HCEC 1CT (cell line): ENCODE results near the gene XPNPEP1.
A peak's percentile ranks its signal among the peaks of the same experiment; 100 is the strongest.
"Not testable (repeated sequence)": the region's sequence is repeated elsewhere in the genome, so short reads cannot be mapped to it uniquely, and the experiment has no call there.

ENCODE experiments used
- DNase-seq: peaks from one replicate; pipeline ENCODE4 v3.0.0-alpha.2; 2017

XPNPEP1 gene

GRCh38 chr10:109922358-109922975 is 844 bp downstream of the XPNPEP1 start:
- no peak for DNase-seq

DNA sequence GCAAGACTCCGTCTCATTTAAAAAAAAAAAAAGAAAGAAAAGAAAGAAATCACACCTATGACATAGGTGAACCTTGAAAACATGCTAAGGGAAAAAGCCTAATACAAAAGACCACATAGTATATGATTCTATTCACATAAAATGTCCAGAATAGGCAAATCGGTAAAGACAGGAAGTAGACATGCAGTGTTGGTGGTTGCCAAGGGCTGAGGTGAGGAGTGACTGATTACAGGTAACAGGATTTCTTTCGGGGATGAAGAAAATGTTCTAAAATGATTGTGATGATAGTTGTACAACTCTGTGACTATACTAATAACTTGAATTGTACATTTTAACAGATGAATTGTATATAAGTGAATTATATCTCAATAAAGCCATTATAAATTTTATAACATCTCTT is 3.3 kb downstream of the XPNPEP1 start:
- DNase-seq = no peak

- DNase-seq = no peak
Measured at GRCh38 chr10:109919220-109919619, 4.1 kb downstream of the XPNPEP1 start.

GRCh38 chr10:109918707-109919106 is 4.6 kb downstream of the XPNPEP1 start:
- DNase-seq = not testable (repeated sequence)

DNA sequence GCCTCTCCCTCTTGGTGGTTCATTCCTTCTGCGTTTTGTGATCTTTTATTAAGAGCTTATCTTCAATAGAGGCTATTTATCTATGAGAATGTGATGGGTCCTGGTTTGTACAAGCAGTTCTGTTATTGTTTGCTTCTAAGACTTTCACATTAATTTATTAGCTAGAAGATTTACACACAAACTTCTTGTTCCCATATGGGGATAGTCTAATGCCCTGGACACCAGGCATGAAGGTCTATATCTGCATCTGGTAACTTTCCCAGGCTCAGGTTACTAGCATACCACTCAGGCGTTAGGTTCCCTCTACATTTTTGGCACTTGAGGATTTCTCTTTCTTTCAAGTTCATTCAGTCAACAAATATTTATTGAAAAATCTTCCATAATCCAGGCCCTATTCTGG is 7.7 kb downstream of the XPNPEP1 start:
- DNase-seq = no peak

GRCh38 chr10:109914966-109915365 is 8.3 kb downstream of the XPNPEP1 start:
- DNase-seq = peak; percentile 86

- DNase-seq = no peak
Measured at GRCh38 chr10:109913306-109913892, 9.9 kb downstream of the XPNPEP1 start.

DNA sequence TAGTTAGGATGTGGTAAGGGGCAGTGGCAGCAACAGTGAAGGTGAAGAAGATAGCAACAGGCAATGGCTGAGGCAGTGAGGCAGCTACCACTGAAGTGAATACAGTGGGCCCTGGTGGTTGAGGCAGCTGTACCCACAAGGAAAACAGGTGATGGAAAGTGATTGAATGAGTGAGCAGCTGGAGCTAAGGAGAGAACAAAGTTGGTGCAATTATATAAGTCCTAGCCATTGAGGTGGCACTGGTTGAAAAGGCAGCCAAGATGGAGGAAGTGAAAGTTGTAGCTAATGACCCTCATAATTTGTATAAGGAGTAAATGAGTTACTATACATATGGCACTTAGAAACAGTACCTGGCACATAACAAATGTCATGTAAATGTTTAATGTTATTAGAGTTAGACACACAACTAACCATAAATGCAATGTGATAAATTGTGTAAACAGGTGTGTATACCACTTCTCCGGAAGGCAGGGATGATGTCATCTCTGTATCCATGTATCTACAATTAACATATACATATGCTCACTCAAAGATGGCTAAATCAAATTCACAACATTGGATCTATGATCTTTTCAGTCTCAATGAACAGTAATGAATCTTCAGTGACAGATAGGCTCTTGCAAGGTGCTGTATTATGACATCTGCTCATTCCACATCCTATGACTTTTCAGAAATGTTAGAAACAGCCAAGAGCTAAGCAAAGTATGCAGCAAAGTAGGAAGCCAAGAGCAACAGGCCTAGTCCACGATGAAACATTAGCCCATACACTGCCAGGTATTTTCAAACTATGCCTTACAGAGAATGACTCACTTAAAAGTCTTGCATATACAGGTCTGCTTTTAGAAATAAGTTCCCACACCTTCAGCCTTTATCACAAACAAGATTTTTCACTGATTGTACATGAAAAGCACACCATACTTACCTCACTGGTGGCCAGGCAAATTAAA is 10.7 kb downstream of the XPNPEP1 start:
- no peak for DNase-seq

DNA sequence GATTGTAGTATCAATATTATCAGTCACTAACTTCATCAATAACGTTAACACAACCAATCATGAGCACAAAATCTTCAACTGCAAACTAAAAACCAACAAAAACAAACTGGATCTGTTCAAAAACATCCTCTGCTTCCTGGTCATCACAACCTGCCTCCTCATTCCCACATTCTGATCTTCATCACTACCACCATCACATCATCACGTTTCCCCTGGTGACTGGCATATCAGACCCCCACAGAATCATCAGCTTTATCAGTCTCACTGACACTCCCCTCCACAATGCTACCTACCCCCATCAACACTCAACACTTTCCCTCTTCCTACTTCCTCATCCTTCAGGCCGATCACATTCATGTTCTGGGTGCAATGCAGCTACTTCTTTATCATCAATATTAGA is 11.4 kb downstream of the XPNPEP1 start:
- DNase-seq = no peak

DNA sequence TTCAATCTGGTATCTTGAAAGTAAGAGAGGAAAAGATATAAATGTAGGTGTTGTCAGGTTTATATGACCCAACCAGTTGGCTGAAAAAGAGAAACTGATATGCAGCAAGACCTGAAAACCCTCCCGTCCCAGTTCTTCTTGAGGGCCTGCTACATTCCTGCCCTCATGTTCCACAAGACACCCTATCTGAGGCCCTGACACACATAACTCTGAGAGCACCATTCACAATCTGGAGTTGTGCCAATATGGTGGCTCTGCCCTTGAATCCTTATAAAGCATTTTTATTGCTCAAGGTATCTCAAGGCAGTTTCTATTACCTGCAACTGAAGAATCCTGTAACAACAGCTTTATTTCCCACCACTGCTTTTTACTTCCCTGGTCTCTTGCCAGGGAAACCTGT is 17.0 kb downstream of the XPNPEP1 start:
- no peak for DNase-seq

- no peak for DNase-seq
Measured at GRCh38 chr10:109904397-109904796, 18.9 kb downstream of the XPNPEP1 start.

- peak; percentile 60 for DNase-seq
Measured at GRCh38 chr10:109902992-109903947, 20.0 kb downstream of the XPNPEP1 start.

GRCh38 chr10:109899356-109900331 is 23.7 kb downstream of the XPNPEP1 start:
- DNase-seq = peak; percentile 71

DNA sequence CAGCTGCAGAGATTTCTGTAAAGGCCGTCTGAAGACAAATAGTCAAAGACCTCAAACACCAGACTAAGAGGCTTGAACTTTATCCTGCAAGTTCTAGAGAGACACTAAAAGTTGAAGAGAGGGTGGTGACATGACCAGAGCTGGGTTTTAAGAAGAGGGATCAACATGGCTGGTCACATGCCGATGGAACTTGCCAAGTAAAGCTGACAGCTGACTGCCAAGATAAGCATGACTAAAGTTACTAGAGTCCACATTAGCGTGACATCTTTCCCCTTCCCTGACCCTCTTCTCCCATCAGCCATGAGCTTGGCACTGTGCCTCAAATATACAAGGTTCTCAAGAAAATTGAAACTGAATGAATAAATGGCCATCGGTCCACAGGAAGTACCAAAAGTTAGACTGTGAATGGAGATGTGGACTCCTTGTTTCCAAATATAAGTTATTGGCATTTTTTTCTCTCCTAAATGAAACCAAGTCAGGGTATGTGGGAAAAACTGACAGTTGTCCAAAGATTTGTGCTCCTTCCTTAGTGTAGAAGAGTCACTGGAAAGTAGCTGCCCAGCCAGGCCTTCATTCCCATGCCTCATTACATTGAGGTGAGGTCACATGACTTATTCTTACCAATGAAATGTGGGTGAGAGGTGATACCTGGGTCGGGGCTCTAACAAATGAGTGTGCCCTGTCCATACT is 24.5 kb downstream of the XPNPEP1 start:
- no peak for DNase-seq

- no peak for DNase-seq
Measured at GRCh38 chr10:109898007-109898406, 25.3 kb downstream of the XPNPEP1 start.

- DNase-seq = no peak
Measured at GRCh38 chr10:109895848-109896247, 27.5 kb downstream of the XPNPEP1 start.

DNA sequence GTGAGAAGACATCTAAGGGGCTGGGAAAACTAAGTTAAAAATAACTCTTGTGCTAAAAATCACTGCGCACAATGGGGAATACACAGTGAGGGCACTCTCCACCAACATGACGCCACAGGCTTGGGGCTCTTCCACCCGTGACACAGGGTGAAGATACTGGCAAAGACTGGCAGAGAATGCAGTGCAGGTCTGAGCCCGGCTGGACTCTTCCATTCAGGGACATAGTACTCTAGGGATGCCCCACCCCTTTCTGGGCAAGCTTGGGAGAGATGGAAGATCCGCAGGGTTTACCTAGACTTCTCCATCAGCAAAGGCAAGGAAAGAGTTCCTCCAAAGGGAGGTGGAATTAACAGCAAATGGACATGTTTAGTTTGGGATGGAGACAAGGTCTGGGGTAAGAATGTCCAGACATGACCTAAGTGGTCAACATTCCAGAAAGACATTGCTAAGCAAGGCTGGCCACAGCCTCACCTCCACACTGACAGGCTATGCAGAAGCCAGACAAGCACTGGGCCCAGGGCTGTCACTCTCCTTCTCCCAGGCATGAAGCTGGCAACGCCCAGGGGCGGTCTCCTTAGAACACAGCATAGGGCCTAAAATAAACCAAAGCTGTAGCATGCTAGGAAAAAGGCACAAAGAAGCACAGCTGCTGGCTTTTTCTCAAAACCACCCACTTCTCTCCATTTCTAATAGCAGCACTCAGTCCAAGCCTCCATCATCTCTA is 28.1 kb downstream of the XPNPEP1 start:
- no peak for DNase-seq

GRCh38 chr10:109894516-109894915 is 28.8 kb downstream of the XPNPEP1 start:
- peak; percentile 32 for DNase-seq

DNA sequence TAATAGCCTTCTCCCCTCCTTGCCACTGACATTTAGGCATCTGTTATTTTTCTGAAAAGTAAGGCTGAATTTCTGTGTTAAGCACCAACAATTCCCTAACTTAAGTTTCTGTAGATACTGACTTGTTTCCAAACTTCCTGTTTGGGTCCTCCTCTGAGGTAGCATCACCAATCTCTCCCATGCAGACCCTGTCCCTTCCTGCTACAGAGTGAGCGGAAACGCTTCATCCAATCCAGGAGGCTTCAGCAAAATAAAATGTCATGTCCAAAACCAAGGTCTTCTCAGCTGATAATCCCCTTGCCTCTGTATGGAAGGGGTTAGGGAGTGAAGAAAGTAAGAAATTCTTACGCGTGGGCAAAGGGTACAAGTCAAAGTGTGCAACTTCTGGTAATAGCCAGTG is 29.9 kb downstream of the XPNPEP1 start:
- DNase-seq = no peak

- DNase-seq = no peak
Measured at GRCh38 chr10:109892931-109893330, 30.4 kb downstream of the XPNPEP1 start.
